Colonic mucosa (tissue), 4 donors: ENCODE data around the gene ZNF282. TPM values are rescaled to one million over a fixed set of nuclear protein-coding genes. Genes with fewer than 3 reads are reported as not detected.

Experiments
- DNase-seq: peaks from one replicate; pipeline ENCODE4 v3.0.0-alpha.2; 2020
- H3K27ac ChIP-seq: fragments of 200-600 bp; one replicate; pipeline ENCODE4 v1.8.0; 2021
- H3K27me3 ChIP-seq: fragments of 200-600 bp; one replicate; pipeline ENCODE4 v1.8.0; 2021
- H3K36me3 ChIP-seq: fragments of 200-600 bp; one replicate; pipeline ENCODE4 v1.8.0; 2021
- H3K4me1 ChIP-seq: fragments of 200-600 bp; one replicate; pipeline ENCODE4 v1.8.0; 2021; ENCODE audit warnings: mild to moderate bottlenecking
- H3K4me3 ChIP-seq: fragments of 200-600 bp; one replicate; pipeline ENCODE4 v1.8.0; 2021
- H3K9ac ChIP-seq, 2 donors: one replicate each; pipeline ENCODE4 v1.7.0; 2013; ENCODE audit warnings: control low read depth in 2 of 2, low read depth in 2 of 2, low read length in 2 of 2
- H3K9me3 ChIP-seq: fragments of 200-600 bp; one replicate; pipeline ENCODE4 v1.8.0; 2021
- intact Hi-C: fragments of 100-400 bp; cut with DNase I; formaldehyde crosslinking; loops from one replicate; pipeline ENCODE4 v1.14.1; 2022
- total RNA-seq, 2 donors: library from RNA; stranded (reverse); fragmentation: NEBNext Ultra II Directional in 1 of 2; extraction: Animal tissue kit (Norgen Biotek cat#: 25700) in 1 of 2; gene quantifications; one replicate each; pipeline ENCODE4 v1.2.1, GENCODE V29; 2021
- TF ChIP-seq, protein P1 (sequence below): fragments of 200-600 bp; IDR thresholded peaks from one replicate; pipeline ENCODE4 v1.8.0; 2022; ENCODE audit warnings: antibody characterized with exemption, mild to moderate bottlenecking
- donor health status: healthy.
- donor health status: DM: no; HTN: no; CAD: no.
- donor health status: DM: no; HTN: no; CAD: no.

Gene ZNF282
- total RNA-seq, 2 donors from 2014 or later: 24.1 to 31.5 TPM

DNA sequence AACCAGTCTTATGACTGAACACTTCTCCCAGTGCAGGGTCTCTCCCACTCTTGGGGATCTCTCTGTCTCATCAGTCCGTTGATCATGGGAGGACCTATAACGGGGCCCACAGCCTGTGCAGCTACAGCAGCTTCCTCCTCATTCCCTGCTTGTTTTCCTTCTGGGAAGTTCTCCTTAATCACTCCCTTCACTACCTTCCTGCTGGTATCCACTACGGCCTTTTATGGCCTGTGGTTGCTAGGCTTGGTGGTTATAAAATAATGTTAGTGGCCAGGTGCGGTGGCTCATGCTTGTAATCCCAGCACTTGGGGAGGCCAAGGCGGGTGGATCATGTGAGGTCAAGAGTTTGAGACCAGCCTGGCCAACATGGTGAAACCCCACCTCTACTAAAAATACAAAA is 3.5 kb upstream of the ZNF282 start:
- H3K9me3 ChIP-seq: no peaks in the 10 kb centered on the region
- H3K4me3 ChIP-seq: no peak overlapping the region
- TF ChIP-seq, protein P1, sequence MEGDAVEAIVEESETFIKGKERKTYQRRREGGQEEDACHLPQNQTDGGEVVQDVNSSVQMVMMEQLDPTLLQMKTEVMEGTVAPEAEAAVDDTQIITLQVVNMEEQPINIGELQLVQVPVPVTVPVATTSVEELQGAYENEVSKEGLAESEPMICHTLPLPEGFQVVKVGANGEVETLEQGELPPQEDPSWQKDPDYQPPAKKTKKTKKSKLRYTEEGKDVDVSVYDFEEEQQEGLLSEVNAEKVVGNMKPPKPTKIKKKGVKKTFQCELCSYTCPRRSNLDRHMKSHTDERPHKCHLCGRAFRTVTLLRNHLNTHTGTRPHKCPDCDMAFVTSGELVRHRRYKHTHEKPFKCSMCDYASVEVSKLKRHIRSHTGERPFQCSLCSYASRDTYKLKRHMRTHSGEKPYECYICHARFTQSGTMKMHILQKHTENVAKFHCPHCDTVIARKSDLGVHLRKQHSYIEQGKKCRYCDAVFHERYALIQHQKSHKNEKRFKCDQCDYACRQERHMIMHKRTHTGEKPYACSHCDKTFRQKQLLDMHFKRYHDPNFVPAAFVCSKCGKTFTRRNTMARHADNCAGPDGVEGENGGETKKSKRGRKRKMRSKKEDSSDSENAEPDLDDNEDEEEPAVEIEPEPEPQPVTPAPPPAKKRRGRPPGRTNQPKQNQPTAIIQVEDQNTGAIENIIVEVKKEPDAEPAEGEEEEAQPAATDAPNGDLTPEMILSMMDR: no peak
- peak overlapping the region; percentile 60 for H3K27ac ChIP-seq
- peak overlapping the region; percentile 35 to 57 for H3K9ac ChIP-seq
- DNase-seq: peak; percentile 78
- intact Hi-C loops: no loop called here
- no peaks in the 10 kb centered on the region for H3K36me3 ChIP-seq
- H3K4me1 ChIP-seq: peaks cover 4% of the 10 kb centered on the region
- H3K27me3 ChIP-seq: no peaks in the 10 kb centered on the region

DNA sequence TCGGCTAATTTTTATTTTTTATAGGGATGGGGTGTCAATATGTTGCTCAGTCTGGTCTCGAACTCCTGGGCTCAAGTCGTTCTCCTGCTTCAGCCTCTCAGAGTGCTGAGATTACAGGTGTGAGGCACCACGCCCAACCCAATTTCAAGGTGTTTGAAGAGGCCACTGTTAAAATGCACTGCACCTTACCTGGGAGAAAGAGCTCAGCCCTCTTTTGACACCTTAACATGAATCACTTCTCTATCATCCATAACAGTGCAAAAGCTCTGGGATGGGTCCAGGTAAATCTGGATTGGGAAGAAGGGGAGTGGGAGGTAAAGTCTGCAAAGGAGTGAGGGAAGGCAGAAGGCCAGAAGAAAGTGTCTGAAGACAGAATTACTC is 557 bp upstream of the ZNF282 start:
- TF ChIP-seq, protein P1: no peak
- Histone ChIP-seq H3K4me3 (peak overlapping the region; percentile 73), H3K9me3 (no peaks in the 10 kb centered on the region), H3K9ac (peak overlapping the region; percentile 73 to 85), H3K4me1 (peaks cover 7% of the 10 kb centered on the region), H3K36me3 (peaks cover 12% of the 10 kb centered on the region), H3K27me3 (no peaks in the 10 kb centered on the region), H3K27ac (peak overlapping the region; percentile 97)
- no peak for DNase-seq
- intact Hi-C loops: loop anchor here (5.0 kb wide), 1 partner anchor 48 kb away; no protein-coding TSS in a partner anchor

DNA sequence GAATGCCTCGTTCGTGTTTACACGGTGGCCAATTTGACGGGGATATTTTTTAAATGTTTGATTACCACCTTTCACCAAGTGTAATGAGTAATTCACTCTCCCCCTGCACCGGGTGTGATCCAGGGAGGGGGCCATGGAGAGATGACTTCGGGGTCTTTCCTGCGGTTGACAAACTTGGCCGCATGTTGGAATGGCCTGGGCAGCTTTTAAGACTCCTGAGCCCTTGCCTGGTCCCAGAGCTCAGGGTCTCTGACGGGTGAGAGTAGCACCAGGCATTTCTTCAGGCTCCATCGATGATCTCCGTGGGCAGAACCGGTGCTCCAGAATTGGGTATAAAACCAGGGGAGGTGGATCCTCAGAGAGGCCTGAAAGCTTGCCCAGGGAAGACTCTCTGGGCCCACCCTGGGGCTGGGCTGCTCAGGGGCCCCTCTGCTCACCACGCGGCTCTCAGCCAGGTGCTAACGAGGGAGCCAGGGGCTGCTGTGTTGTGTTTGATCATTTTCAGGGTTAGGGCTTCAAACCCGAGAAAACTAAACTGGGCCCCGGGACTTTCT is 882 bp downstream of the ZNF282 start:
- Histone ChIP-seq H3K27me3 (no peaks in the 10 kb centered on the region), H3K36me3 (peaks cover 12% of the 10 kb centered on the region), H3K4me1 (peaks cover 7% of the 10 kb centered on the region), H3K9ac (peak overlapping the region; percentile 65 to 85), H3K4me3 (peak overlapping the region; percentile 73), H3K27ac (peak overlapping the region; percentile 97), H3K9me3 (no peaks in the 10 kb centered on the region)
- TF ChIP-seq, protein P1: no peak
- intact Hi-C loops: loop anchor here (5.0 kb wide), 1 partner anchor 46 kb away; no protein-coding TSS in a partner anchor
- peak; percentile 25 for DNase-seq

DNA sequence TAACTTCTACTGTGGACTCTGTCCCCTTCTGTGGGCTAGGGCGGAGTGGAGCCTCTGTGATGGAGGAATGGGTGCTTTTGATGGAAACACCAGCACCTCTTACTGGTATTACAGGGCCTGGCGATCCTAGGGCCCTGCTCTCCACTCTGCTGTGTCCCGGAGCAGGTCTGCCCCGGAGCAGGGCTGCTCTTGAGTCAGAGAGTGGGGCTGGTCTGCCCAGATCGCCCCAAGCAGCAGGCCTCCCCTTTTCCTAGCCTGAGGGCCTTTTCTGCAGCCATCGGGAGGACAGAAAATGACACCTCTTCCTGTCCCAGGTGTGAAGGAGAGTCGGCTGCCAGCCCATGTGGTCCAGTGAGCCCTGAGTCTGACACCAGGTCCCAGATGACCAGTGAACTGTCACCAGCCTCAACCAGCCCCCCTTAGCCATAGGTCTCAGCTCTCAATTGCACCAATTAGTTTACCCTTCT is 1.4 kb downstream of the ZNF282 start:
- no peaks in the 10 kb centered on the region for H3K9me3 ChIP-seq
- TF ChIP-seq, protein P1: no peak
- DNase-seq: peak; percentile 42

DNA sequence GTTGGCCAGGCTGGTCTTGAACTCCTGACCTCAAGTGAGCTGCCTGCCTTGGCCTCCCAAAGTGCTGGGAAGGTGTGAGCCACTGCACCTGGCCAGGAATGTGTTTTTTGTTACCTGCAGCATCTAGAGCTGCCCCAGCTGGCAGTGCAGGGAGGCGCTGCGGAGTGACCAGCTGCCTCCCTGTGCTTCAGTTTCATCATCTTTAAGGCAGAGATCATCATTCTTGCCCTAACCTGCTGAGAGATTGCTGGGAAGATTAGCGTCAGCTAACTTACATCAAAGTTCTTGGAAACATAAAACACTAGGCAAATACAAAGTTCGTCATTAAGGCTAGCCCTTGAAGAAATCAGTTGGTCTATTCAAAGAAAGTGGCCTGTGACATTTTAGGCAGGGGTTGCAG is 2.3 kb downstream of the ZNF282 start:
- TF ChIP-seq, protein P1: no peak
- intact Hi-C loops: loop anchor here (5.0 kb wide), 1 partner anchor 45 kb away; no protein-coding TSS in a partner anchor
- H3K4me1 ChIP-seq: peaks cover 7% of the 10 kb centered on the region
- no peaks in the 10 kb centered on the region for H3K27me3 ChIP-seq
- no peak for DNase-seq
- no peak overlapping the region for H3K4me3 ChIP-seq
- no peaks in the 10 kb centered on the region for H3K9me3 ChIP-seq
- no peak overlapping the region for H3K27ac ChIP-seq
- no peak overlapping the region for H3K9ac ChIP-seq
- peaks cover 12% of the 10 kb centered on the region for H3K36me3 ChIP-seq

More for the DNA sequence above, 1.4 kb downstream of the ZNF282 start:
- intact Hi-C loops: loop anchor here (5.0 kb wide), 1 partner anchor 46 kb away; no protein-coding TSS in a partner anchor
- Histone ChIP-seq H3K36me3 (peaks cover 12% of the 10 kb centered on the region), H3K27ac (peak overlapping the region; percentile 97), H3K9ac (peak overlapping the region; percentile 65 to 85), H3K4me3 (peak overlapping the region; percentile 73), H3K27me3 (no peaks in the 10 kb centered on the region), H3K4me1 (peaks cover 7% of the 10 kb centered on the region)
